ENCODE results near the gene TMEM127. TPM values are rescaled to one million over a fixed set of nuclear protein-coding genes. Genes with fewer than 3 reads are reported as not detected.

TMEM127 gene
- total and polyA plus RNA-seq, 2 donors (not counting 1 experiment from before 2014, with no cell fraction given), result 21.5 to 48.0 TPM

- CTCF ChIA-PET, result interaction anchor here (0.6 to 3.1 kb wide), 15 partner anchors 11 to 267 kb away, joined by 3 to 30 read pairs (median 4); partner anchors contain the start of genes ASTL and STARD7
- Histone ChIP-seq H3K9ac (ENCODE audit: low read length) (peak overlapping the region; percentile 74), H3K4me3 (ENCODE audit: control extremely low read depth in 1 of 5, extremely low read depth in 1 of 5, insufficient read depth in 1 of 5, low read depth in 2 of 5, low read length in 4 of 5) (peak overlapping the region; percentile 76 to 97 (median 94)), H3K9me3 (ENCODE audit: control extremely low read depth in 1 of 3, control insufficient read depth in 2 of 3, insufficient read depth in 1 of 3, low read length in 2 of 3) (no peaks in the 10 kb centered on the region), H4K20me1 (ENCODE audit: control insufficient read depth, insufficient read depth, low read length, poor library complexity, severe bottlenecking) (peaks cover 44% of the 10 kb centered on the region), H3K27ac (ENCODE audit: low read length in 2 of 2) (peak overlapping the region; percentile 82 to 85), H3K36me3 (replicated peaks in 1 of 2; ENCODE audit: control extremely low read depth in 1 of 2, control insufficient read depth in 1 of 2, extremely low read depth in 1 of 2, insufficient read depth in 2 of 2, low read length in 1 of 2) (peaks cover 9 to 35% of the 10 kb centered on the region in 2 experiments), H3K4me1 (ENCODE audit: control insufficient read depth in 2 of 2, insufficient read depth in 2 of 2, low read length in 2 of 2) (peaks cover 30 to 40% of the 10 kb centered on the region in 2 donors), H3K79me2 (ENCODE audit: control insufficient read depth, insufficient read depth, low read length) (peaks cover 74% of the 10 kb centered on the region), H3K4me2 (replicated peaks; ENCODE audit: low read depth, low read length, poor library complexity, severe bottlenecking) (peak overlapping the region; percentile 92), H2AFZ (ENCODE audit: insufficient read depth, low read depth, low read length, poor library complexity, severe bottlenecking) (peak overlapping the region; percentile 88), H3K27me3 (replicated peaks in 1 of 4; ENCODE audit: control extremely low read depth in 1 of 4, control insufficient read depth in 3 of 4, insufficient read depth in 4 of 4, low read length in 3 of 4) (no peaks in the 10 kb centered on the region)
- POLR2A ChIA-PET, result interaction anchor here (1.0 to 1.6 kb wide), 2 partner anchors 31 to 57 kb away, joined by 3 to 9 read pairs; partner anchors contain the start of gene STARD7
- Mint-ChIP-seq H3K4me1 (peaks cover 51% of the 10 kb centered on the region), H3K4me3 (peak overlapping the region; percentile 99), H3K27me3 (no peaks in the 10 kb centered on the region), H3K27ac (peak overlapping the region; percentile 94), H3K9me3 (ENCODE audit: insufficient read depth) (no peaks in the 10 kb centered on the region)
- intact Hi-C loops (cut with micrococcal nuclease), result loop anchor here (2.0 to 5.0 kb wide), 2 partner anchors 23 to 273 kb away; partner anchors contain the start of gene ANKRD36C
- TF ChIP-seq, protein P1, sequence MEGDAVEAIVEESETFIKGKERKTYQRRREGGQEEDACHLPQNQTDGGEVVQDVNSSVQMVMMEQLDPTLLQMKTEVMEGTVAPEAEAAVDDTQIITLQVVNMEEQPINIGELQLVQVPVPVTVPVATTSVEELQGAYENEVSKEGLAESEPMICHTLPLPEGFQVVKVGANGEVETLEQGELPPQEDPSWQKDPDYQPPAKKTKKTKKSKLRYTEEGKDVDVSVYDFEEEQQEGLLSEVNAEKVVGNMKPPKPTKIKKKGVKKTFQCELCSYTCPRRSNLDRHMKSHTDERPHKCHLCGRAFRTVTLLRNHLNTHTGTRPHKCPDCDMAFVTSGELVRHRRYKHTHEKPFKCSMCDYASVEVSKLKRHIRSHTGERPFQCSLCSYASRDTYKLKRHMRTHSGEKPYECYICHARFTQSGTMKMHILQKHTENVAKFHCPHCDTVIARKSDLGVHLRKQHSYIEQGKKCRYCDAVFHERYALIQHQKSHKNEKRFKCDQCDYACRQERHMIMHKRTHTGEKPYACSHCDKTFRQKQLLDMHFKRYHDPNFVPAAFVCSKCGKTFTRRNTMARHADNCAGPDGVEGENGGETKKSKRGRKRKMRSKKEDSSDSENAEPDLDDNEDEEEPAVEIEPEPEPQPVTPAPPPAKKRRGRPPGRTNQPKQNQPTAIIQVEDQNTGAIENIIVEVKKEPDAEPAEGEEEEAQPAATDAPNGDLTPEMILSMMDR (IDR thresholded peaks at IDR 0.05), result no peak
- TF ChIP-seq EZH2 (IDR thresholded peaks at IDR 0.05; ENCODE audit: borderline replicate concordance, insufficient read depth, low read depth, low read length, poor library complexity, severe bottlenecking), result no peak
- ATAC-seq (ENCODE audit: low read depth) (peak; percentile 8), DNase-seq (no peak)
- WGBS (ENCODE audit: insufficient coverage), result under 1% methylated on average over 49 of the region's 49 CpGs
These were observed 403 bp downstream of the TMEM127 start for GRCh38 chr2:96265349-96265839.
